ENCODE results near the gene CYREN.

DNA sequence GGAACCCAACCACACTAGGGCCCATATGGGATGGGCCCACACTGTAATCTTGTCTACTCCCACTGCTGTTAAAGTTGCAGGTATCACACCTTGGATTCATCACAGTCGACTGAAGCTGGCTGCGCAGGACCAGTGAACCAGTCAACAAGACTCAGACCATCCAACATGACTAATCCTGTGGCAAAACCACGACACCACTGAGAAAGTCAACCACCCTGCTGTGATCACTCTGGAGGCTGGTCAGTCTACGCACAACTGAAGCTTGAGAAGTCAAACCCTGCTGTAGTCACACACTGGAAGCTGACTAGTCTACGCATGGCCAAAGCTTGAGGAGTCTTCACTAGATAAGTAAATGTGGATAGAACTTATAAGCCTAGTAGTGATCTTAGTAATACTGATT is 9.6 kb upstream of the CYREN start:
- TF ChIP-seq REST (IDR thresholded peaks at IDR 0.05; ENCODE audit: insufficient read depth in 1 of 2, low read depth in 2 of 2, low read length in 1 of 2) (no peak), CTCF (IDR thresholded peaks at IDR 0.05) (no peak), POLR2AphosphoS5 (IDR thresholded peaks at IDR 0.05; ENCODE audit: low read depth, low read length) (no peak), TCF7L2 (IDR thresholded peaks at IDR 0.05; ENCODE audit: low read depth, low read length) (no peak)

Measured in Panc1 (cell line).